8988T (cell line): Measurements from ENCODE around the gene C17orf107.
"Not testable (repeated sequence)": the region's sequence is repeated elsewhere in the genome, so short reads cannot be mapped to it uniquely, and the experiment has no call there.

Source experiments
- DNase-seq: peaks from one replicate; pipeline ENCODE4 v3.0.0; 2011

C17orf107 gene

DNA sequence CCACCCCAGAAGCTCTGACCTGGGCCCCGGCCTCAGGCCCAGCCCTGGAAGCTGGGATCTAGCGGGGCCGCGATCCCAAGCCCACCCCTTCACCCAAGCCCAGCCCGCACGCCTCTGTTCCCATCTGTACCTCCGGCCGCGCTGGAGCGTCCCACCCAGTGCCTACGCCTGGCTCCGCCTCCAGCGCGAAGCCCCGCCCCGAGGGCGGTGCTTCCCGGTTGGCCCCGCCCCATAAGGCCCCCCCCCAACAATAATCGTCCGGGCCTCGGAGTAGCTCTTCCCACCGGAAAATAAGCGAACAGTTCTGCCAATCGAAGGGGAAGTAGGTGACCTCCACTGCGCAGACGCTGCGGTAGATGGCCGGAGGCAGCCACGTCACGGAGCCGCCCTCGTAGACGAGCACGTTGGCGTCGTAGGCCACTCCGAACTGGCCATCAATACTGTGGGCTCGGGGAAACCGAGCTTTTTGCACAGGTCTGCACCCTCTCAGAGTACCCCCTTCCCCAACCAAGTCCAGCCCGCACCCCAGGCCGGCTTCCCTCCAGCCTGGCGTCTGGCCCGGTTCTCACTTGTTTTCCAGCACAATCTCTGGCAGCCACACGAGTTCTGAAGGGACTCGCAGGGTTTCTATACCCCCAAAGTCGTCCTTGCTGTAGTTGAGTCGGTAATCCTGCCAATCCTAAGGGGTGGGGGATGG lies 2.5 kb downstream of the C17orf107 start:
- no peak for DNase-seq

DNA sequence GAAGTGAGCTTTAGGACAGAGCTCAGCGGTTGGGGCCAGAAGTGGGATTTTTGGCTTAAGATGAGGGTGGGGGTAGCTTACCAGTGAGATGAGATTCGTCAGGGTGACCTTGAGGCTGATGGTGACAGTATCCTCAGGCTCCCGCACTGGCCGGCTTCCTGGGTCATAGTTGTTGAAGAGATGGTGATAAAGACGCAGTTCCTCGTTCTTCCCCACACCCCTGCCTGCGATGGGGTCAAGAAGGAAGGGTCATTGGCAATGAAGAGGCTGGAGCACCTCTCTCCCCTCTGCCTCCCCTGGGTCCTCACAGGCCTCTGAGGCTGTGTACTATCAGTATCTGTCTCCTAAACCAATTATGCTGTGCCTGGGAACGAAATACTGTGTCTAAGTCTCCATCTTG lies 3.2 kb downstream of the C17orf107 start:
- no peak for DNase-seq

DNA sequence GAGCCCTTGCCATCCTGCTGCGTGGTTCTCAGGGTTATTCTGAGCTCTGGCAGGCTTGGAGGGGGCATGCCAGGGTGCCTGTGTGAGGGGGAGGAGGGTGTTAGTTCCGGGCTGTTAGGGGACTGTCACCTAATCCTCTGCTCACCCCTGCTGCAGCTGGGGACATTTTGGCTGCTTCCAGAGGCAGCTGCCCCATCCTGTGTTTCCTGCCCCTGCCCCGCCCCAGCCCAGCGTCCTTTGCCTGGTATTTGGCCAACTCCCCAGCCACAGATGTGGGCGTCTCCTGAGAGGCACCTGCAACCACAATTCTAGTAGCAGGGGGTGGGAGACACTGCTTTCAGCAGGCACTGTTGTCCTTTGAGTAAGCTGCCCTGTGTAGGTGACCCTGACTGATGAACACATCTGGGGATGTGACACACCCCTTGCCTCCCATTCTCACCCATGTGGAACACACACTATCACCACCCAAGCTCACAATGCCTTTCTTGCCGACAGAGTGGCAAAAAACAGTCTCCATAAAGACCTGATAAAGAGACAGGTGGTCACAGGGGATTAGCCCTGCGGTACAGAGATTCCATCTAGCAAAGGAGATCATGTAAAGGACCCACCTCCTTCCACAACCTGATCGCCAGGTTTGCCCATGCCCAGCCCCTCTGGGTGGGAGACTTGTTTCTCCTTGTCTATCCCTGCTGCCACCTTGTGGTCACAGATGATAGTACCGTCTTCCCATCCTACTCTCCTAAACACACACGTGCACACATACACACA lies 3.9 kb downstream of the C17orf107 start, which contains the start of gene CHRNE:
TSS of gene CHRNE (minus strand) at position 48 of the 768 bp plus-strand sequence. CDS start at position 13, 35 bp downstream.
- DNase-seq, result peak; percentile 40

DNA sequence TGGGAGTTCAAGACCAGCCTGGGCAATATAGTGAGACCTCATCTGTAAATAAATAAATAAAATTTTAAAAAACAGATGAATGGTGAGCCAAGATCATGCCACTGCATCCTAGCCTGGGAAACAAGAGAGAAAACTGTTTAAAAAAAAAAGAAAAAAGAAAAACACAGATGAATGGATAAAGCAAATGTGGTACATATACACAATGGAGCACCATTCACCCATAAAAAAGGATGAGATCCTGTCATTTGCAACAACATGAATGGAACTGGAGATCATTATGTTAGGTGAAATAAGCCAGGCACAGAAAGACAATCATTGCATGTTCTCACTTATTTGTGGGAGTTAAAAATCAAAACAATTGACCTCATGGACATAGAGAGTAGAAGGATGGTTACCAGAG lies 7.3 kb downstream of the C17orf107 start:
- not testable (repeated sequence) for DNase-seq

DNA sequence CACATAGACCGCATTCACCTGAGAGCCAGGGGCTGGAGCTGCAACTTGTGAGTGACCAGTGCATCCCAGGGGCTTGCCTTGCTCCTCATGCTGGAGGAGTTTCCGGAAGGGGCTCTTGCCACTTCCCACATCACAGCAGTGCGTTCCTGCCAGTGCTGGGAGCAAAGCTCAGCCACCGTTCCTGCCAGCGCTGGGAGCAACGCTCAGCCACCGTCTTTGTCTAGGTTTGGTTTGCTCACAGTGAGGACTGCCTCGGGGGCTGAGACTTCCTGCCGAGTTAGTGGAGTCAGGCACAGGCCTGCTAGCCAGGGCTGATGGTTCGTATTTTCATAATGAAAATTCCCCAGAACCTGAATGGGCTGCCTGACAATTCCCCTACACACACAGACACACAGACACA lies 9.0 kb downstream of the C17orf107 start:
- DNase-seq, result no peak

DNA sequence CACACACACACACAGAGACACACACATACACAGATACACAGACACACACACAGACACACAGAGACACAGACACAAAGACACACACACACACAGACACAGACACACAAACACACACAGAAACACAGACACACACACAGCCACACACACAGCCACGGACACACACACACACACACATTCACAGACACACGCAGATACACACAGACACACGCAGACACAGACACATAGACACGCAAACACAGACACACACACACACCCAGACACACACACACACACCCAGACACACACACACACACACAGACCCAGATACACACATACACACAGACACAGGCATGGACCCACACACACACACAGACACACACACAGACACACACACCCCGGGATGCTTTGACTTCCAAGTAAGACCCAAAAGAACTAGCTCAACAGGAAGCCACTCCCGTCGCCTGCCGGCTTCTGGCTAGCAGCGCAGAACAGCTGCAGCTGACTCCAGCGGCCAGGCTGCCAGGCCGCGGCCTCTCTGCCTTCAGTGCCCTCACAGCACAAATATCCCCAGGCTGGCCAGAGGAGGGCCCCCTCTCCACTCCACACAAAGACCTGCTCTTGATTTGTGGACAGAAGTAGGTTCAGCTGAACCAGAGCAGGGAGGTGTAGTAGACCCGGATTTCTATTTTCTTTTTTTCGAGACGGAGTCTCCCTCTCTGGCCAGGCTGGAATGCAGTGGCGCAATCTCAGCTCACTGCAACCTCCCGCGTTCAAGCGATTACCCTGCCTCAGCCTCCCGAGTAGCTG lies 9.6 kb downstream of the C17orf107 start:
- peak; percentile 45 for DNase-seq

DNA sequence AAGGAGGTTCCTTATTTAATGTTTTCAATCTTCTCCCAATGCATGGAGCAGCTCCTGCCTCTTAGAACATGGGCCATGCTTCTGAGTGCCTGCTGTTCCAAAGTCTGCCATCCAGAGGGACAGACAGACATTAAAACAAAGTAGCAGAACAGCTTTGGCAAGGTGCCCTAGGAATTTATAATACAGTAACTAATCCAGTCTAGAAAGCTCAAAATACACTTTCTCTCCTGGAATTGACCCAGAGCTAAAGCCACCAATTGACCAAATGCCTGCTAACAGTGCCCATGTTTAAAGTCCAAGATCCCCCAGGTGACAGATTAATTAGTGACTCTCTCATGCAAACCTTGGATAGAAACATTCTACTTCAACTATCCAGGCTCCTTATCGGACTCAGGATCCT lies 14.7 kb downstream of the C17orf107 start:
- no peak for DNase-seq

DNA sequence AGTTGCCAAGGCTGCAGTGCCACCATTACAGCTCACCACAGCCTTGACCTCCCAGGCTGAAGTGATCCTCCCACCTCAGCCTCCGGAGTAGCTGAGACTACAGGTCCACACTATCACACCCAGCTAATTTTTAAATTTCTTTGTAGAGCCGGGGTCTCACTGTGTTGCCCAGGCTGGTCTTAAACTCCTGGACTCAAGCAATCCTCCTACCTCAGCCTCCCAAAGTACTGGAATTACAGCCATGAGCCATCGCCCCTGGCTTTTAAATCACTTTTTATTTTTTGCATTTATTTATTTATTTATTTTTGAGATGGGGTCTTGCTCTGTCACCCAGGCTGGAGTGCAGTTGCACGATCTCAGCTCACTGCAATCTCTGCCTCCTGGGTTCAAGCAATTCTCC lies 15.2 kb downstream of the C17orf107 start:
- DNase-seq, result not testable (repeated sequence)

DNA sequence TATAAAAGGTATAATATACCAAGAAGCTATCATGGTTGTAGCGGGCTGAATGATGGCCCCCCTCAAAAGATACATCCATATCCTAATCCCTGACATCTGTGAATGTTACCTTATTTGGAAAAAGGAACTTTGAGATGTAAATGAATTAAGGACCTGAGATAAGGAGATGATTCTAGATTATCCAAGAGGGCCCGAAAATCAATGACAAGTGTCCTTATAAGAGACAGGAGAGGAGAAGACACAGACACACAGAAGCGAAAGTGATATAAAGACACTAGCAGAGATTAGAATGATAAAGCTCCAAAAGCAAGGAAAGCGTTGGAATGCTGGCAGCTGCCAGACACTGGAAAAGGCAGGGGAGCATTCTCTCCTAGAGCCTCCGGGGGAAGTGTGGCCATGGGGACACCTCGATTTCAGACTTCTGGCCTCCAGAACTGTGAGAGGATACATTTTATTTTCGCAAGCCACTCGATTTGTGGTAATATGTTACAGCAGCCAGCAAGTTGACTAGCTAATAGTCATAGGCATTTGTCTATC lies 20.2 kb downstream of the C17orf107 start:
- DNase-seq, result no peak

DNA sequence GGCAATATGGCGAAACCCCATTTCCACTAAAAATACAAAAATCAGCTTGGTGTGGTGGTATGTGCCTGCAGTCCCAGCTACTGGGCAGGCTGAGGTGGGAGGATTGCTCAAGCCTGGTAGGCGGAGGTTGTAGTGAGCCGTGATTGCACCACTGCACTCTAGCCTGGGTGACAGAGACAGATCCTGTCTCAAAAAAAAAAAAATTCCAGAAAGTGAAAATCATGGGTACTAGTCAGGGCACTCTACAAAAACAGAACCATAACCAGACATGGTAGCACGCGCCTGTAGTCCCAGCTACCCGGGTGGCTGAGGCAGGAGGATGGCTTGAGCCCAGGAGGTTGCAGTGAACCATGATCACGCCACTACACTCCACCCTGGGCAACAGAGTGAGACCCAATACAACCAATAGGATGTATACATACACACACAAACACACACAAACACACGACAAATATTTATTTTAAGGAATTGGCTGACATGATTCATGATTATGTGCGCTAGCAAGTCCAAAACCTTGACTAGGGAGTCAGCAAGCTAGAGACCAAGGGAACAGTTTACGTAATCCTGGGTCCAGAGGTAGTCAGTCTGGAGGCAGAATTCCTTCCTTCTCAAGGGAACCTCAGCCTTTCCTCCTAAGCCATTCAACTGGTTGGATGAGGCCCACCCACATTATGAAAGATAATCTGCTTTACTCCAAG lies 21.2 kb downstream of the C17orf107 start:
- no peak for DNase-seq

DNA sequence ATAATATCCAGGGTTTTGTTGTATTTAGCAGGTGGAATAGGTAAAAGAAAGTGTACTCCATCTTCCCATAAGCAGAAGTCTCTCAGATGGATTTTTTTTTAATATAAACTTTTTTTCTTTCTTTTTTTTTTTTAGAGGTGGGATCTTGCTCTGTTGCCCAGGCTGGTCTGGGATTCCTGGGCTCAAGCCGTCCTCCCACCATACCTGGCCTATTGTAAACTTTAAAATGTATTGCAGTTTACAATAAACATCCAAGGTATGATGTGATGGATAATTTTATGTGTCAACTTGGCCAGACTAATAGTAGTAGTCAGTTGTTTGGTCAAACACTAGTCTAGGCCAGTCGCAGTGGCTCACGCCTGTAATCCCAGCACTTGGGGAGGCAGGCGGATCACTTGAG lies 22.0 kb downstream of the C17orf107 start:
- no peak for DNase-seq

DNA sequence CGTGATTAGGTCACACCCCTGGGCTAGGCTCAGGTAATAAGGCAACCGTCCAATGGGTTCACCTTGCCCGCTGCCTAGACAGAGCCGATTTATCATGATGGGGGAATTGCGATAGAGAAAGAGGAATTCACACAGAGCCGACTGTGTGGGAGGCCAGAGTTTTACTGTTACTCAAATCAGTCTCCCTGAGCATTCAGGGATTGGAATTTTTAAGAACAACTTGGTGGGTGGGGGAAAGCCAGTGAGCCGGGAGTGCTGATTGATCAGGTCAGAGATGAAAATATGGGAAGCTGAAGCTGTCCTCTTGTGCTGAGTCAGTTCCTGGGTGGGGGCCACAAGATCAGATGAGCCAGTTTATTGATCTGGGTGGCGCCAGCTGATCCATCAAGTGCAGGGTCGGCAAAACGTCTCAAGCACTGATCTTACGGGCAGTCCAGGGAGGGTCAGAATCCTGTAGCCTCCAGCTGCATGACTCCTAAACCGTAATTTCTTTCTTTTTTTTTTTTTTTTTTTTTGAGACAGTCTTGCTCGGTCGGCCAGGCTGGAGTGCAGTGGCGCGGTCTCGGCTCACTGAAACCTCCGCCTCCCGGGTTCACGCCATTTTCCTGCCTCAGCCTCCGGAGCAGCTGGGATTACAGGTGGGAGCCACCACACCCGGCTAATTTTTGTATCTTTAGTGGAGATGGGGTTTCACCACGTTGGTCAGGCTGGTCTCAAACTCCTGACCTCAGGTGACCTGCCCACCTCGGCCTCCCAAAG lies 27.4 kb downstream of the C17orf107 start:
- DNase-seq, result not testable (repeated sequence)

DNA sequence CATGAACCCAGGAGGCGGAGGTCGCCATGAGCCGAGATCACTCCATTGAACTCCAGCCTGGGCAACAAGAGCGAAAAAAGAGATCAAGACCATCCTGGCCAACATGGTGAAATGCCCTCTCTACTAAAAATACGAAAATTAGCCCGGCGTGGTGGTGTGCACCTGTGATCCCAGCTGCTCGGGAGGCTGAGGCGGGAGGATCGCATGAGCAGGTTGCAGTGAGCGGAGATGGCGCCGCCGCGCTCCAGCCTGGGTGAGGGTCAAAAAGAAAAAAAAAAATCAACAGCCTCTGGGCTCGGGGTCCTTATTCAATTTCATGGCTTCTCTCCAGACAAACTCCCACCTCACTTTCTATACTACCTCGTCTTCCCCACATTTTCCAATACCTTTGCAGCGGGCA lies 29.5 kb downstream of the C17orf107 start:
- DNase-seq, result no peak

DNA sequence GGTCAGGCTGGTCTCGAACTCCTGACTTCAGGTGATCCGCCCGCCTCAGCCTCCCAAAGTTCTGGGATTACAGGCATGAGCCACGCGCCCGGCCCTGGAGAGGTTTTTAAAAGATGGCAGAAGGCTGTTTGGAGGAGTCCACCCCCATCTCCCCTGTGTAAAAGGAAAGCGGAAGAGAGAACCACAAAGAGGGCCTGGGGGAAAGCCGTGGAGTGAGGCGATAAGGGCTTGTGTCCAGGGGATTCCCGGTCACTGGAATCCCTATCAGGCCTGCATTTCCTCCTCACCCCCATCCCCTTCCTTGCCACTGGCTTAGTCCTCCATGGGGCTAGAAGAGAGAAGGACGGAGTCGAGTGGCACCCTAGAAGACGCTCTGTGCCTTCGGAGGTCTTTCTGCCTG lies 32.6 kb downstream of the C17orf107 start, which contains the start of gene GP1BA:
TSS of gene GP1BA (plus strand) at position 315 of the 400 bp plus-strand sequence. CDS start 328 bp downstream, outside the sequence.
- DNase-seq, result no peak

DNA sequence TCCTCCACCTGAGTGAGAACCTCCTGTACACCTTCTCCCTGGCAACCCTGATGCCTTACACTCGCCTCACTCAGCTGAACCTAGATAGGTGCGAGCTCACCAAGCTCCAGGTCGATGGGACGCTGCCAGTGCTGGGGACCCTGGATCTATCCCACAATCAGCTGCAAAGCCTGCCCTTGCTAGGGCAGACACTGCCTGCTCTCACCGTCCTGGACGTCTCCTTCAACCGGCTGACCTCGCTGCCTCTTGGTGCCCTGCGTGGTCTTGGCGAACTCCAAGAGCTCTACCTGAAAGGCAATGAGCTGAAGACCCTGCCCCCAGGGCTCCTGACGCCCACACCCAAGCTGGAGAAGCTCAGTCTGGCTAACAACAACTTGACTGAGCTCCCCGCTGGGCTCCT lies 33.4 kb downstream of the C17orf107 start:
- no peak for DNase-seq

DNA sequence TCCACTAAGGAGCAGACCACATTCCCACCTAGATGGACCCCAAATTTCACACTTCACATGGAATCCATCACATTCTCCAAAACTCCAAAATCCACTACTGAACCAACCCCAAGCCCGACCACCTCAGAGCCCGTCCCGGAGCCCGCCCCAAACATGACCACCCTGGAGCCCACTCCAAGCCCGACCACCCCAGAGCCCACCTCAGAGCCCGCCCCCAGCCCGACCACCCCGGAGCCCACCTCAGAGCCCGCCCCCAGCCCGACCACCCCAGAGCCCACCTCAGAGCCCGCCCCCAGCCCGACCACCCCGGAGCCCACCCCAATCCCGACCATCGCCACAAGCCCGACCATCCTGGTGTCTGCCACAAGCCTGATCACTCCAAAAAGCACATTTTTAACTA lies 34.3 kb downstream of the C17orf107 start:
- DNase-seq, result no peak

DNA sequence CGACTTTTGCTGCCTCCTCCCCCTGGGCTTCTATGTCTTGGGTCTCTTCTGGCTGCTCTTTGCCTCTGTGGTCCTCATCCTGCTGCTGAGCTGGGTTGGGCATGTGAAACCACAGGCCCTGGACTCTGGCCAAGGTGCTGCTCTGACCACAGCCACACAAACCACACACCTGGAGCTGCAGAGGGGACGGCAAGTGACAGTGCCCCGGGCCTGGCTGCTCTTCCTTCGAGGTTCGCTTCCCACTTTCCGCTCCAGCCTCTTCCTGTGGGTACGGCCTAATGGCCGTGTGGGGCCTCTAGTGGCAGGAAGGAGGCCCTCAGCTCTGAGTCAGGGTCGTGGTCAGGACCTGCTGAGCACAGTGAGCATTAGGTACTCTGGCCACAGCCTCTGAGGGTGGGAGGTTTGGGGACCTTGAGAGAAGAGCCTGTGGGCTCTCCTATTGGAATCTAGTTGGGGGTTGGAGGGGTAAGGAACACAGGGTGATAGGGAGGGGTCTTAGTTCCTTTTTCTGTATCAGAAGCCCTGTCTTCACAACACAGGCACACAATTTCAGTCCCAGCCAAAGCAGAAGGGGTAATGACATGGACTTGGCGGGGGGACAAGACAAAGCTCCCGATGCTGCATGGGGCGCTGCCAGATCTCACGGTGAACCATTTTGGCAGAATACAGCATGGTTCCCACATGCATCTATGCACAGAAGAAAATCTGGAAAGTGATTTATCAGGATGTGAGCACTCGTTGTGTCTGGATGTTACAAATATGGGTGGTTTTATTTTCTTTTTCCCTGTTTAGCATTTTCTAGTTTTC lies 35.0 kb downstream of the C17orf107 start:
- no peak for DNase-seq

DNA sequence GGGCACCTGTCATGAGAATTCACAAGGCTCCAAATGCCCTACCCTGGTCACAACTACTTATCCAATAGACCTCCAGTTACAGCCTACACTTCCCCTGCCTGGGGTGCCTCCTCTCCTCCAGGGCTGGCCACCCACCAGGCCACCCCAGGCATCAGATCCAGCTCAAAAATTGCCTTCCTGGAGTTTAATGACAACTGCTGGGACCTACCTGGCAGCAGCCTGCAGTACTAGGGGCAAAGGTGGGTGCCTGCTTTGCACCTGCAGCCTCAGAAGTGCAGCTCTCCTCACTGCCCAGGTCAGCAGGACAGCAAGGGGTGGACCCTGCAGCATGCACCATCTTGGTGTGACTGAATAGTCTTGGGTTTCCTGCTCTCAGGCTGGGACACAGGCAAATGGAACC lies 36.3 kb downstream of the C17orf107 start:
- DNase-seq, result no peak

DNA sequence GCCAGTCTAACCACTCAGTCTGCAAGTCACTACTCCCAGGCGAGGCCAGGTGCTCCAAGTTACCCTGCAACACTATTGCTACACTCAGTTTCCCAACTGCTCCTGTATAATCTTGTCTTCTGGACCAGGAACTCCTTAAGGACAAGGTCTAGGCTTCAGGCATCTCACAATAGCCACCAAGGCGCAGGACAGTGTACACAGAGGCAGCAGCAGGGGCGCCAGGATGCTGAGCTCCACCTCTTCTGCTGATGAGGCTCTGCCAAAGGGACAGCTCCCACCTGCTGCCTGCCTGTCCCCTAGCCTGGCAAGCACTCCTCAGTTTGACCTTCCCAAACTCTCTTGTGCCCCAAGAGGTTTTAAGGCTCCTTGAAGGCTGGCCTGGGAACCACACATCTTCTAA lies 37.1 kb downstream of the C17orf107 start:
- DNase-seq, result no peak

DNA sequence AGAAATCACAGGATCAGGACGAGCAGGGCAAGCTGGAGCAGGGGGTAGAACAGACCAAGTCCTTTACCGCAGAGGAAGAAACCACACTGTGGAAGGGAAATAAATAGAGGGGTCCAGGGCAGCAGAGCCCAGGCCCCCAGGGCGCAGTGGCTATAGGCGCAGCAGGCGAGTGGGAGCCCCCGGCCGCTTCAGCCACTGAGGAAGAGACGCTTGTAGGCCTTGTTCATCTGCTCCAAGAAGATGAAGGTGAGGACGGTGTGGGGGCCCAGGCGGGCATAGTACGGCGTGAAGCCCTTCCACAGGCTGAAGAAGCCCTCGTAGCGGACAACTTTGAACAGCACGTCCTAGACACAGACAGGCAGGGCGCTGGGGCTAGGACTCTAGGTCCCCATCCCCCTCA lies 38.2 kb downstream of the C17orf107 start:
- no peak for DNase-seq

DNA sequence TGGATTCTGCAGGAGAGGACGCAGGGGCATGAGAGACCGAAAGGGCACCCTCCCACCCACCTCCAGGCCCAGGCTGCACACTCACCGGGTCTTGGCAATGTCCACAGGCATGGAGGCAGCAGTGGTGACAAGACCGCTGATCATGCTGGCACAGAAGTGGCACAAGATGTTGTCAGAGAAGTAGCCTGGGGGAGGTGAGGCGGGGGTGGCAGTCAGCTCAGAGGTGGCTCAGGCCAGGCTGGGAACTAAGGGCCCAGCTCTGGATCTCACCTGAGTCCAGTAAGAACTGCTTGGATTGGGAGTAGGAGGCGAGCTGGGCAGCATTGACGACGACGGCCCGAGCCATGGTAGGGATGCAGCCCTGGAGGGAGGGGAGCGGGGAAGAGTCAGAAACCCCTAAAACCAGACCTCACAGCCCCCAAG lies 38.7 kb downstream of the C17orf107 start:
- DNase-seq, result no peak
